GM21423 (cell line): ENCODE data around the gene HNRNPA2B1.
A peak's percentile ranks its signal among the peaks of the same experiment; 100 is the strongest.
"Not testable (repeated sequence)": the region's sequence is repeated elsewhere in the genome, so short reads cannot be mapped to it uniquely, and the experiment has no call there.

ENCODE experiments used
- ATAC-seq: cut with Tn5 transposase; IDR thresholded peaks from one replicate; pipeline ENCODE4 v1.9.1; 2021; ENCODE audit warnings: mild to moderate bottlenecking, moderate library complexity; ENCODE audit not compliant: unreplicated experiment

The HNRNPA2B1 gene

DNA sequence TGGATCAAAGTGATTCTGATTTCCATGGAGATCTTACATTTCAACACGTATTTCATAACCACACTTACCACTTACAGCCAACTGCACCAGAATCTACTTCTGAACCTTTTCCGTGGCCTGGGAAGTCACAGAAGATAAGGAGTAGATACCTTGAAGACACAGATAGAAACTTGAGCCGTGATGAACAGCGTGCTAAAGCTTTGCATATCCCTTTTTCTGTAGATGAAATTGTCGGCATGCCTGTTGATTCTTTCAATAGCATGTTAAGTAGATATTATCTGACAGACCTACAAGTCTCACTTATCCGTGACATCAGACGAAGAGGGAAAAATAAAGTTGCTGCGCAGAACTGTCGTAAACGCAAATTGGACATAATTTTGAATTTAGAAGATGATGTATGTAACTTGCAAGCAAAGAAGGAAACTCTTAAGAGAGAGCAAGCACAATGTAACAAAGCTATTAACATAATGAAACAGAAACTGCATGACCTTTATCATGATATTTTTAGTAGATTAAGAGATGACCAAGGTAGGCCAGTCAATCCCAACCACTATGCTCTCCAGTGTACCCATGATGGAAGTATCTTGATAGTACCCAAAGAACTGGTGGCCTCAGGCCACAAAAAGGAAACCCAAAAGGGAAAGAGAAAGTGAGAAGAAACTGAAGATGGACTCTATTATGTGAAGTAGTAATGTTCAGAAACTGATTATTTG, 15.3 kb downstream of the HNRNPA2B1 start:
- ATAC-seq: no peak

DNA sequence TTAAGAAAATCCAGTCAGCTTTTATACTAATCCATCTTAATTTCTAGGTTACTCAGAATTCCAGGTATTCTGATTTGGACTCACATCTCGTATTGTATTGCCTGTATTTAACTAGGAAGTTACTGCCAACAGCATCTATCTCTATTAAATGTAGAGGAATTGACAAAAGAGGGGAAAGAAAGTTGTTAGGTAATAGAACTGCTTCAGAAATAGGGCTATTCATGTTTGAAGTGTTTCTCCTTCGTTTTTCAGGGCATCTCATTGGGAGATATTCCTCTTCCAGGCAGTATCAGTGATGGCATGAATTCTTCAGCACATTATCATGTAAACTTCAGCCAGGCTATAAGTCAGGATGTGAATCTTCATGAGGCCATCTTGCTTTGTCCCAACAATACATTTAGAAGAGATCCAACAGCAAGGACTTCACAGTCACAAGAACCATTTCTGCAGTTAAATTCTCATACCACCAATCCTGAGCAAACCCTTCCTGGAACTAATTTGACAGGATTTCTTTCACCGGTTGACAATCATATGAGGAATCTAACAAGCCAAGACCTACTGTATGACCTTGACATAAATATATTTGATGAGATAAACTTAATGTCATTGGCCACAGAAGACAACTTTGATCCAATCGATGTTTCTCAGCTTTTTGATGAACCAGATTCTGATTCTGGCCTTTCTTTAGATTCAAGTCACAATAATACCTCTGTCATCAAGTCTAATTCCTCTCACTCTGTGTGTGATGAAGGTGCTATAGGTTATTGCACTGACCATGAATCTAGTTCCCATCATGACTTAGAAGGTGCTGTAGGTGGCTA, 16.1 kb downstream of the HNRNPA2B1 start:
- not testable (repeated sequence) for ATAC-seq

DNA sequence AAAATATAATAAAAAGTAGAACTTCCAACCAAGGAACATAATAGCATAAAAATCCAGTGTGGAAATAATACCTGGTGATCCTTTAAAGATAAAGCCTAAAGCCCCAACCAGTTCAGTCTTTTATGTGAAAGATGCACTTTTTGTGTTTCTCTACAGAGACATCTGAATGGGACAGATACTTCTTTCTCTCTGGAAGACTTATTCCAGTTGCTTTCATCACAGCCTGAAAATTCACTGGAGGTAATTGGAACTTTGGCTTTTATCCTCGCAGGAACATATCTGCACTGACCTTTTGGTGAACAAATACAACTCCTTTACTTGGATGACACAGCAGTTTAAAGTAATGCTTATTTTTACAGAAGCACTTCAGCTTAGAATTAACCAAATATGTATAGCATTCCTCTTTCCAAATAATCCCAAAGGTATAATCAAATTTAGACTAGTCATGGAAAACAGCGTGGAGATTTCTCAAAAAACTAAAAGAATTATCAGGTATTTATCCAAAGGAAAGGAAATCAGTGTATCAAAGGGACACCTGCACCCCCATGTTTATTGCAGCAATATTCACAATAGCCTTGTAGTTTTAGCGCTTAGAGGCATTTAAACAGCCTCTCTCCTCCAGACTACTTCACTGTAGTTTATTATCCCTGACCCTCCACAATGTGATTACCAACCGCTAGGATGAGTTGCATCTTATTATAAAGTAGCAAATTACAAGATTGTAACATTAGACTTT, 16.8 kb downstream of the HNRNPA2B1 start:
- ATAC-seq: no peak

DNA sequence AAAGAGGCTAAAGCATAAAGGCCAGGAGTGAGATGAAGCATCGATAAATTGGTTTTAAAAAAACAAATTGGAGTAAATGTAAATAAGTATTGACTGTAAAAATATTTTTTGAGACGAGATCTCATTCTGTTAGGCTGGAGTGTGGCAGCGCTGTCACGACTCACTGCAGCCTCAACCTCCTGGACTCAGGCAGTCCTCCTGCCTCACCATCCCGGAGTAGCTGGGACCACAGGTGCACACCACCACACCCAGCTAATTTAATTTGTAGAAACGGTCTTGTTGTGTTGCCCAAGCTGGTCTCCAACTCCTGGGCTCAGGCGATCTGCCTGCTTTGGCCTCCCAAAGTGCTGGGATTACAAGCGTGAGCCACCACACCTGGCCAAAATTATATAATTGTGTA, 17.8 kb downstream of the HNRNPA2B1 start:
- no peak for ATAC-seq

- no peak for ATAC-seq
These were observed 18.3 kb downstream of the HNRNPA2B1 start for GRCh38 chr7:26182283-26182682.

DNA sequence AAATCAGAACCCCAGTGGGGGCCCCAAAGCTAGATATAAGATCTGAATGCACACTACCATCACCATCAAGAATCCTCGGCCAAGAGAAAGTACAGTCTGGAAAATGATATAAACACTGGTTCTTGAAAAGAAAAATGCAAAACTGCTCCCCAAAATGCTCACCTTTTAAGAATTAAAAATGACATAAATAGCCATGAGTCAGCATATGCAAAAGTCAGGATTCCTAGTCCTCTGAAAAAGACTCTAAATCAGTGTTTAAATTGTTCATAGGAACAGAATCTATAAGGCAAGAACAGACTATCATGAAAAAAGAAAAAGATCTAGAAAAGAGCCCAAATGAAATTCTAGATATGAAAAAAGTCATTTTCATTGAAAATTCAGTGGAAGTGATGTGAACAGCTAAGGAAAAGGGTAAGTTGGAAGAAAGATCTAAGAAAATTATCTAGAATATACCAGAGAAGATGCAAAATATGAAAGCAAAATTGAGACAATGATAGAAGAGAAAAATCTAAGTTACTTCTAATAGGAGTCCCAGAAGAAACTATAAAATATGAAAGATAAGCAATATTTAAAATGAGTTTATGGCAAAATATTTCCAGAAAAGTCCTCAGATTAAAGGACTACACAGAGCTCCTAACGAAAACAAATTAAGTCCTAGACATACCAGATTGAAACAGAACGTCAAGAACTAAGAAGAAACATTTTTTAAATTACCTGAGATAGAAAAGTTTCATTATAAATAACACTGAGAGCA, 18.9 kb downstream of the HNRNPA2B1 start:
- ATAC-seq: no peak

DNA sequence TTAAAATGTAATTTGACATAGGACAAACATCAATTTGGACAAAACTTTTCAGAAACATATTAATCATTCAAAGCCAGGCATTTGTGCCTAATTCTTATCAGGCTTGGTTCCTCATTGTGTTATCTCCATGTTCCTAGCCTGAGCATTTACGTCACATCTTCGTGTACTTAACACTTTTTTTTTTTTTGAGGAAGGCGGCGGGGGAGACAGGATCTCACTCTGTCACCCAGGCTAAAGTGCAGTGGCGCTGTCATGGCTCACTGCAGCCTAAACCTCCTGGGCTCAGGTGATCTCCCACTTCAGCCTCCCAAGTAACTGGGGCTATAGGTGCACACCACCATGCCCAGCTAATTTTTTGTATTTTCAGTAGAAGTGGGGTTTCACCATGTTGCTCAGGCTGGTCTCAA, 19.8 kb downstream of the HNRNPA2B1 start:
- ATAC-seq: no peak

DNA sequence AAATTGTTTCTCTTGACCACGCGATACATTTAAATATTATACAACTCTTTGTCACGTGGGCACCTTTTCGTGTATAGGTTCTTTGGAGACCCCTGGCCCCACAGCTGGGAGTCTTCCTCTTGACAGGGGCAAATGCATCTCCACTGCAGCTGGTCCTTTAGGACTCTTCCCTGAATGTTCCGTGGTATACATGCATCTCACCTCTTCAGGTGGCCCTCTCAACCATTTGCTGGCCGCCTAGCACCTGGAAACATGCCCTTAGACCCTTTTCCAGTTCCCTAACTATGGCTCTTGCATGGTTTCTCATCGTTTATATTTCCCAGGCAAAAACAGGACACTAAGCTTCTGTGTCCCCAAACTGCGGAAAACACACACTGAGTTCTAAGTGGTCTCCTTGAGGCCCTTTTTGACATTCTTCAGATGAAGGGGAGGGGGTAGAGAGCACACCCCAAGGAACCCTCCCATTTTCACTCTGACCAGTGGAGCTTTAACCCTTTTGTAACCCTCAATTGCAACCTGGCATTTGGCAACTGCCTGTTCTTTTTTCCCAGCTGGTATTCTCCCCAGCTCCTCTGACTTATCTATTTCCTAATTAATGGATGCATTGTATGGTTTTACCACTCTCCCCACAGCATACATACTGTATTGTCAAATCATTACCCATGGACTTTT, 20.6 kb downstream of the HNRNPA2B1 start:
- ATAC-seq: no peak

- ATAC-seq: no peak
These were observed 21.1 kb downstream of the HNRNPA2B1 start for GRCh38 chr7:26179422-26179821.

DNA sequence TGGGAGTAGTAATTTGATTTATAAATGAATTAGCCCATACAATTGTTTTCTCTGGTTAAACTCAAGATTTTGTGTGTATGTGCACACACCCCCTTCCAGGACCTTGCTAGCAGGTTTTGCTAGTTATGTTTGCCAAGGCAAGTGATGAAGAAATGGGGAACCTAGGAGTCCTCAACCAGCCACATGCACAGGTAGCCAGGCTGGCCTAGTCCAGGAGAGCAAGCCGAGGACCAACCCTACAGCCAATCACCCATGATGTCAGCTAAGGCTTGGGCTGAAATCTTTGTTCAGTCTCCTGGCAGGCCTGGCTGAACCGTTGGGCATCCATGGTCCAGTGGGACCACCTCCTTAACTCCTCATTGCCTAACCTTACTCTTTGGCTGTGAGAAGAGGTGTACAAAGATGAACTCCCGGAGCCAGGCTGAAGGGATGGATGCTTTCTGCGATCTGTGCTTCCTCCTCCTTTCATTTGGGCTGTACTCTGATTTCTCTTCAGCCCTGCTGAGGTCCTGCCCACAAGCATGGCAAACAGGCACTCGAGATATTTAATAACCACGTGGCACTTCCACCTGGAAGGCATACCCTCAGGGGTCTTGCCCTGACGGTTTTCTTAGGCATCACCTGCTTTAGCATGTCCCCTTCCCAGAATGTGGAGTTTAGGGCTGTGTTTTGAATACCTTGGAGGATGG, 22.1 kb downstream of the HNRNPA2B1 start:
- no peak for ATAC-seq

GRCh38 chr7:26177269-26177668, 23.3 kb downstream of the HNRNPA2B1 start:
- not testable (repeated sequence) for ATAC-seq

GRCh38 chr7:26176696-26177095, 23.9 kb downstream of the HNRNPA2B1 start:
- not testable (repeated sequence) for ATAC-seq

DNA sequence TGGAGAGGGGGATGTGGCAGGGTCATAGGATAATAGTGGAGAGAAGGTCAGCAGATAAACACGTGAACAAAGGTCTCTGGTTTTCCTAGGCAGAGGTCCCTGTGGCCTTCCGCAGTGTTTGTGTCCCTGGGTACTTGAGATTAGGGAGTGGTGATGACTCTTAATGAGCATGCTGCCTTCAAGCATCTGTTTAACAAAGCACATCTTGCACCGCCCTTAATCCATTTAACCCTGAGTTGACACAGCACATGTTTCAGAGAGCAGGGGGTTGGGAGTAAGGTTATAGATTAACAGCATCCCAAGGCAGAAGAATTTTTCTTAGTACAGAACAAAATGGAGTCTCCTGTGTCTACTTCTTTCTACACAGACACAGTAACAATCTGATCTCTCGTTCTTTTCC, 24.6 kb downstream of the HNRNPA2B1 start:
- not testable (repeated sequence) for ATAC-seq

GRCh38 chr7:26172048-26172447, 28.5 kb downstream of the HNRNPA2B1 start:
- no peak for ATAC-seq

DNA sequence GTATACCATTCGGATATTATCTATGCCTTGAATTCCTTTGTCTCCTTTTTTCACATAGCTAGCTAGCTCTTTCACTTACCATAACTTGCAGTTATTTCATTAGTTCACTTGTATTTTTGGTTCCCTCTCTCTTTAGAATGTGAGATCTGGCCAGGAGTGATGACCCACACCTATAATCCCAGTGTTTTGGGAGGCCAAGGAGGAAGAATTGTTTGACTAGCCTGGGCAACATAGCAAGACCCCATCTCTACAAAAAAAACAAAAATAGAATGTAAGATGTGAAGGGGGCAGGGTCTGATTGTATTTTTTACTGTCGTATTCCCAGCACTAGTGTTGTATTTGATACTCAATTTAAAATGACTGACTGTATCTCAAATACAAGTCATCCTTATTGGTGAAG, 28.9 kb downstream of the HNRNPA2B1 start:
- no peak for ATAC-seq

DNA sequence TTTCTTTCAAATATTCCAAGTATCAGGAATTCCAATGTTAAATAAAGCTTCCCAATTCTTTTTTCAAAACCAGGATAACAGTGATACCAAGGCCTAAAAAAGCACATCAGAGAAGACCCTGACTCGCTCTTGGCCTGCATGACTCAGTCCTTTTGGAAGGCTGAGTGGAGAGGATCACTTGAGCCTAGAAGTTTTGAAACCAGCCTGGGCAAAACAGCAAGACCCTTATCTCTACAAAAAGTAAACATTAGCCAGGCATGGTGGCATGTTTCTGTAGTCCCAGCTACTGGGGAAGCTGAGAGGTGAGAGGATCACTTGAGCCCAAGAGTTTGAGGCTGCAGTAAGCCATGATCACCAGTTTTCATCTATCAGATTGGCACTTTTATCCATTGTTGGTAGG, 29.9 kb downstream of the HNRNPA2B1 start:
- no peak for ATAC-seq

- ATAC-seq: no peak
These were observed 31.3 kb downstream of the HNRNPA2B1 start for GRCh38 chr7:26169271-26169670.

GRCh38 chr7:26168458-26169023, 32.0 kb downstream of the HNRNPA2B1 start:
- no peak for ATAC-seq

- peak; percentile 88 for ATAC-seq
These were observed 33.1 kb downstream of the HNRNPA2B1 start for GRCh38 chr7:26167303-26167934.
